Upper lobe of right lung (tissue), 1 donor: Measurements from ENCODE around the gene PGR. TPM values are rescaled to one million over a fixed set of nuclear protein-coding genes. Genes with fewer than 3 reads are reported as not detected.

Source experiments
- ATAC-seq: fragments of 200-7000 bp; cut with Tn5 transposase; one replicate; pipeline ENCODE4 v1.9.1; 2020; ENCODE audit warnings: mild to moderate bottlenecking, moderate library complexity
- DNase-seq: peaks from one replicate; pipeline ENCODE4 v3.0.0-alpha.2; 2020
- H3K27ac ChIP-seq: fragments of 200-600 bp; one replicate; pipeline ENCODE4 v1.8.0; 2022
- H3K27me3 ChIP-seq: fragments of 200-600 bp; one replicate; pipeline ENCODE4 v1.8.0; 2022; ENCODE audit warnings: mild to moderate bottlenecking
- H3K36me3 ChIP-seq: fragments of 200-600 bp; one replicate; pipeline ENCODE4 v1.8.0; 2022
- H3K4me1 ChIP-seq: fragments of 200-600 bp; one replicate; pipeline ENCODE4 v1.8.0; 2022
- H3K4me3 ChIP-seq: fragments of 200-600 bp; one replicate; pipeline ENCODE4 v1.8.0; 2022; ENCODE audit warnings: mild to moderate bottlenecking
- H3K9me3 ChIP-seq: fragments of 200-600 bp; one replicate; pipeline ENCODE4 v1.8.0; 2022
- intact Hi-C: fragments of 100-400 bp; cut with DNase I; formaldehyde crosslinking; loops from one replicate; pipeline ENCODE4 v1.11.0; 2022
- total RNA-seq: library from RNA; stranded (reverse); fragmentation: NEBNext Ultra II Directional; extraction: Animal tissue kit (Norgen Biotek cat#: 25700); gene quantifications from one replicate; pipeline ENCODE4 v1.2.1, GENCODE V29; 2021
- TF ChIP-seq, protein P1 (sequence below): fragments of 200-600 bp; IDR thresholded peaks from one replicate; pipeline ENCODE4 v1.8.0; 2022; ENCODE audit warnings: antibody characterized with exemption
- donor health status: DM: no; HTN: yes; CAD: no; lungs with severe emphysema.

Gene PGR
- total RNA-seq, 1 donor from 2014 or later = 3.0 TPM

DNA sequence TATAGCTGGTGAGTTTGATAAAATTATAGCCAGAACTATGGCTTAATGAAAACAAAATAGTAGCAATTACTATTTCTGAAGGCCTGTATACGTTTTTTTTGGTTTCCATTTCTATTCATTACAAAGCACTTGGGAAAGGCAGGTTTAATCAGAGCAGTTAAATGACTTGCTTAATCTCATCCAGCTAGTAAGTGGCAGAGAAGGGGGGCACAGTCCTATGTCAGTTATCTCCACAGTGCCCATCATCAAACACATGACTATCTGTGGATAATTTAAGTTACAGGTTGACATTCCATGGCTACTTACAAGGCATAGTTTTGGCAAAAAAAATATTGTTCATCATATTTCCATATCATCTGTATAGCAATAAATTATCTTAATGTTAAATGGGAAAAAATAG lies 93.7 kb downstream of the PGR start:
- H3K9me3 ChIP-seq = no peaks in the 10 kb centered on the region
- H3K36me3 ChIP-seq = no peaks in the 10 kb centered on the region
- no peak overlapping the region for H3K27ac ChIP-seq
- no peak for DNase-seq
- TF ChIP-seq, protein P1, sequence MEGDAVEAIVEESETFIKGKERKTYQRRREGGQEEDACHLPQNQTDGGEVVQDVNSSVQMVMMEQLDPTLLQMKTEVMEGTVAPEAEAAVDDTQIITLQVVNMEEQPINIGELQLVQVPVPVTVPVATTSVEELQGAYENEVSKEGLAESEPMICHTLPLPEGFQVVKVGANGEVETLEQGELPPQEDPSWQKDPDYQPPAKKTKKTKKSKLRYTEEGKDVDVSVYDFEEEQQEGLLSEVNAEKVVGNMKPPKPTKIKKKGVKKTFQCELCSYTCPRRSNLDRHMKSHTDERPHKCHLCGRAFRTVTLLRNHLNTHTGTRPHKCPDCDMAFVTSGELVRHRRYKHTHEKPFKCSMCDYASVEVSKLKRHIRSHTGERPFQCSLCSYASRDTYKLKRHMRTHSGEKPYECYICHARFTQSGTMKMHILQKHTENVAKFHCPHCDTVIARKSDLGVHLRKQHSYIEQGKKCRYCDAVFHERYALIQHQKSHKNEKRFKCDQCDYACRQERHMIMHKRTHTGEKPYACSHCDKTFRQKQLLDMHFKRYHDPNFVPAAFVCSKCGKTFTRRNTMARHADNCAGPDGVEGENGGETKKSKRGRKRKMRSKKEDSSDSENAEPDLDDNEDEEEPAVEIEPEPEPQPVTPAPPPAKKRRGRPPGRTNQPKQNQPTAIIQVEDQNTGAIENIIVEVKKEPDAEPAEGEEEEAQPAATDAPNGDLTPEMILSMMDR = no peak
- no peaks in the 10 kb centered on the region for H3K27me3 ChIP-seq
- ATAC-seq = no peak
- H3K4me1 ChIP-seq = no peaks in the 10 kb centered on the region
- intact Hi-C loops = no loop called here
- H3K4me3 ChIP-seq = no peak overlapping the region

DNA sequence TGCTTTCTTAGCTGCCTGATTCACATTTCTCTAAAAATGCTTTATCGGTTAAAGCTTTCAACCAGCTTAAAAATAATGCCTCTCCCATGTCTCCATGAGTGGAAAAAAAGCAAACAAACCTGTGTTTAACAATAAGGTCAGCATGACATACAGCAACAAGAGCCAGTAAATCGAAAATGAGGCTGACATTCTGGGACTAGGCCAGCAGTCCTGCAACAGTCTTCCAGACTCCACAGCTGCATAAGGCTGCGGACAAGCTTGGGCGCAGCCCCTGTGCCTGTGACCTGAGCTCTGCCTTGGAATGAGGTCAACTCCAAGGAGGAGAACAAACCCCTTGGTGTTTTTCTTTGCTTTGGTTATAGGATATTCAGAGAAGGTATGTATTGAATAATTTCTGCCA lies 95.5 kb downstream of the PGR start:
- TF ChIP-seq, protein P1 = no peak
- no peak overlapping the region for H3K4me3 ChIP-seq
- no peak overlapping the region for H3K27ac ChIP-seq
- ATAC-seq (peak; percentile 43), DNase-seq (no peak)
- intact Hi-C loops = no loop called here
- no peaks in the 10 kb centered on the region for H3K27me3 ChIP-seq
- no peaks in the 10 kb centered on the region for H3K36me3 ChIP-seq
- no peaks in the 10 kb centered on the region for H3K4me1 ChIP-seq
- no peaks in the 10 kb centered on the region for H3K9me3 ChIP-seq

DNA sequence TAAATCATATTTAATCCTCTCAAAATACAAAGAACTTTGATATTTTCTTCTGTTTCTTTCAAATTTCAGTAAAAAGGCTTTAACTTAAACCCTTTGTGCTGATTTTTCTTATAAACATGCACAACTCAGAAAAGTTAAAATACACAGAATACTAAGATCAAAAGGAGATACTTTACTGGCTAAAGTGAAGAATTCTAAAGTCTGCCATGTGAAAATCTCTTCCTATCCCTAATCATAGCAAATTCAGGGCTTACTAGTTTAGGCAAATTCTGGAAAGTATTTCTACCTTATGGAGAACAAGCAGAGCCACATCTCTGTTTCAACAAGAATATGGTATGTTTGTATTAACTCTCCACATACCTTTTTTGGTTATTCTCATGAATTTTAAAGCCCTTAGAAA lies 96.6 kb downstream of the PGR start:
- no peak for ATAC-seq
- no peak overlapping the region for H3K4me3 ChIP-seq

DNA sequence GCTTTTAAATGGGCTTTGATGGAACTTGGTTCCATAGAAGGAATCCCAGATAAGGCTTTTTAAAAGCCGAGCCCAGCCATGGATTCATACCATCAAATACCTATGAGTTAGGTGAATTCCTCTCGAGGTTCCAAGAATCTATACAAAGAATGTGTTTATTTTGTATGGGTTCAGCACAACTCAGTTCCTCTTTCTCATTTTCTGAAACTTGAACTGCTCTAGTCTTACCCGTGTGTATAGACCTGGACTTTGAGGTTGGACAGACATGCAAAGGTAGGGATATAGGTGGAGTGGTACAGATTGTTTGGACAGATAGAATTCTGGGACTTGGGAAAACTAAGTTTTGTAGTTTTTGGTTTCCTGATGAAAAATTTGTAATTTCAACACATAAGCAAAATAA lies 97.9 kb downstream of the PGR start:
- TF ChIP-seq, protein P1 = no peak
- intact Hi-C loops = no loop called here
- no peak for ATAC-seq

More for the DNA sequence above, 96.6 kb downstream of the PGR start:
- Histone ChIP-seq H3K27me3 (no peaks in the 10 kb centered on the region), H3K27ac (no peak overlapping the region), H3K36me3 (no peaks in the 10 kb centered on the region), H3K4me1 (no peaks in the 10 kb centered on the region), H3K9me3 (no peaks in the 10 kb centered on the region)
- DNase-seq = no peak
- TF ChIP-seq, protein P1 = no peak
- intact Hi-C loops = no loop called here

DNA sequence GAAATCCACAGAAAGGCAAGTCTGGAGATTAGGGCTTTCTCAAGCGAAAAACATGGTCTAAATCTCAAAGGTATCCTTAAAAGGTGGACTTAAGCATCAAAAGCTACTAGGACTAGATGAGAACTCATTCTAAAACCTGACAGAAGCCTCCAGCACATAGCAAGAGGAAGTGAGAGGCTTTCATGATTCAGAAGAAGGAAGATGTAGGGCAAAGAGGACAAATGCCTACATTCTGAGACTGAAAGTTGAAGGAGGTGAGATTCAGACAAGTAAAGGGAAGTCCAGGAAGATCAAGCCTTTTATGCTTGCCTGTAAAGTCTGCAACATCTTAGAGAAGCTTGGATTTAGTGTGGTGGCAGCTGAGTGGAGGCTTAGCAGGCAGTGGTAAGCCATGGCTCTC lies 98.9 kb downstream of the PGR start:
- intact Hi-C loops = no loop called here
- Histone ChIP-seq H3K27ac (no peak overlapping the region), H3K36me3 (no peaks in the 10 kb centered on the region), H3K9me3 (no peaks in the 10 kb centered on the region), H3K4me1 (no peaks in the 10 kb centered on the region), H3K27me3 (no peaks in the 10 kb centered on the region), H3K4me3 (no peak overlapping the region)
- no peak for DNase-seq
- TF ChIP-seq, protein P1 = no peak
- ATAC-seq = no peak

More for the DNA sequence above, 97.9 kb downstream of the PGR start:
- Histone ChIP-seq H3K4me3 (no peak overlapping the region), H3K27ac (no peak overlapping the region), H3K36me3 (no peaks in the 10 kb centered on the region), H3K4me1 (no peaks in the 10 kb centered on the region), H3K9me3 (no peaks in the 10 kb centered on the region), H3K27me3 (no peaks in the 10 kb centered on the region)
- DNase-seq = no peak

DNA sequence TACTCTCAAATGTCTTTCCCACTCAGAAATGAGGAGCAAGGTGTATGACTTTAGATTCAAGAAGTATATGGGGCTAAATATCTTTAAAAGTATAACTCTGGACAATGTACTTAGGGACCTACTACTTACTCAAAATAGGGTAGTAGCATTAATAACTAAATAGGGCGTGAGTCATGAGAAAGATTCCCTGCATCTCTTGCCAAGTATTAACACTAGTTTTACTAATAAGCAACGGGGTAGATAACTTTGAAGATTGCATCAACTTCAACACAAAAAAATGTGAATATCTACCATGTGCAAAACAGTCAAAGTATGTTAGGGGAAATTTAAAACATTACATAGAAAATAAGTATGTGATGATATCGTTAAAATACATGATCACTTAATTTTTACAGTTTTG lies 99.6 kb downstream of the PGR start:
- Histone ChIP-seq H3K27me3 (no peaks in the 10 kb centered on the region), H3K4me1 (no peaks in the 10 kb centered on the region), H3K27ac (no peak overlapping the region), H3K9me3 (no peaks in the 10 kb centered on the region), H3K36me3 (no peaks in the 10 kb centered on the region), H3K4me3 (no peak overlapping the region)
- DNase-seq (no peak), ATAC-seq (no peak)
- TF ChIP-seq, protein P1 = no peak
- intact Hi-C loops = no loop called here
